Measurements from ENCODE around the gene TSSC4.

DNA sequence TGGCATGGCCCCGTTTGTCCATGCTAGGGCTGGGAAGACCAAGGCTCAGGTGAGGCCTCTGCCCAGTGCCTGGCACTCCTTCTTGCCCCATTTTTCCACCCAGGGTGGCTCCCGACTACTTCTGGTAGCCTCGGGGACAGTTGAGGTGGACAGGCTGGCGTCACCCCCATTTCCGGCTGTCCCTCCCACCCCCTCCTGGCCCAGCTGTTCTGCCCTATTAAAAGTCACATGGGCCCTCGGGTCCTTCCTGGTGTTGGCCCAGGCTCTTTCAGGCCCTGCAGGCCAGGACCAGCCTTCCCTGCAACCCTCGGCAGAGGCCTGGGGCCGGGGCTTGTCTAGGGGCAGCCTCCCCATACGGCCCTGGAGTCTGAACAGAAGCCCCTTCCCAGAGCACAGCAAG is 14.0 kb upstream of the TSSC4 start:
- TF ChIP-seq, protein P1, sequence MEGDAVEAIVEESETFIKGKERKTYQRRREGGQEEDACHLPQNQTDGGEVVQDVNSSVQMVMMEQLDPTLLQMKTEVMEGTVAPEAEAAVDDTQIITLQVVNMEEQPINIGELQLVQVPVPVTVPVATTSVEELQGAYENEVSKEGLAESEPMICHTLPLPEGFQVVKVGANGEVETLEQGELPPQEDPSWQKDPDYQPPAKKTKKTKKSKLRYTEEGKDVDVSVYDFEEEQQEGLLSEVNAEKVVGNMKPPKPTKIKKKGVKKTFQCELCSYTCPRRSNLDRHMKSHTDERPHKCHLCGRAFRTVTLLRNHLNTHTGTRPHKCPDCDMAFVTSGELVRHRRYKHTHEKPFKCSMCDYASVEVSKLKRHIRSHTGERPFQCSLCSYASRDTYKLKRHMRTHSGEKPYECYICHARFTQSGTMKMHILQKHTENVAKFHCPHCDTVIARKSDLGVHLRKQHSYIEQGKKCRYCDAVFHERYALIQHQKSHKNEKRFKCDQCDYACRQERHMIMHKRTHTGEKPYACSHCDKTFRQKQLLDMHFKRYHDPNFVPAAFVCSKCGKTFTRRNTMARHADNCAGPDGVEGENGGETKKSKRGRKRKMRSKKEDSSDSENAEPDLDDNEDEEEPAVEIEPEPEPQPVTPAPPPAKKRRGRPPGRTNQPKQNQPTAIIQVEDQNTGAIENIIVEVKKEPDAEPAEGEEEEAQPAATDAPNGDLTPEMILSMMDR (IDR thresholded peaks at IDR 0.05): no peak
- no peak for TF ChIP-seq POLR2A (IDR thresholded peaks at IDR 0.05)

All from right lobe of liver (tissue), 4 donors.